SHP77 treated with DMSO at 0.1 percent for 48 hours (cell line): Measurements from ENCODE around the gene TGM2.

ENCODE experiments used
- DNase-seq: peaks from one replicate; lab custom pipeline; 2025; lab: John Stamatoyannopoulos, UW

Gene TGM2

GRCh38 chr20:38199501-38200390 lies 34.7 kb upstream of the TGM2 start:
- DNase-seq: no peak

DNA sequence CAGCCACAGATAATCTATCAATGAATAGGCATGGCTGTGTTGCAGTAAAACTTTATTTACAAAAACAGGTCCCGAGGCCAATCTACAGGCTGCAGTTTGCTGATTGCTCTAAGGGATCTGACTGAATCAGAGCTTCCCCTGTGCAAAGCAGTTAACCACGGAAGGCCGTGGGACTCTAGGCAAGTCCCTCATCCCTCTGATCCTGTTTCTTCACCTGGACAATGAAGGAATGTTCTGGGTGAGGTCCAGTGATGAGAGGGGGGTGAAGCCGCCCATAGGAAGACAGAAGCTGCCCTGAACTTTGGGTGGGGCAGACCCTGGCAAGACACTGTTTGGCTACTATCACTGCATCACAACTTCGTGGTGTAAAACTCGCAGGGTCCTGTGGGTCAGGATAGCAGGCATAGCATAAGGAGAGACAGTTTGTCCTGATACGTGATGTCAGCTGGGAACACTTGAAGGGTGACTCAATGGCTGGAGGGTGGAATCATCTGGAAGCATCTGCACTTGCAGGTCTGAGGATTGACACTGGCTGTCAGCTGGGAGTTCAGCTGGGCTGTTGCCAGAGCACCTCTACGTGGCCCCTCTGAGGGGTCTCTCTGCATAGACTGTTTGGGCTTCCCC lies 33.3 kb upstream of the TGM2 start:
- no peak for DNase-seq

DNA sequence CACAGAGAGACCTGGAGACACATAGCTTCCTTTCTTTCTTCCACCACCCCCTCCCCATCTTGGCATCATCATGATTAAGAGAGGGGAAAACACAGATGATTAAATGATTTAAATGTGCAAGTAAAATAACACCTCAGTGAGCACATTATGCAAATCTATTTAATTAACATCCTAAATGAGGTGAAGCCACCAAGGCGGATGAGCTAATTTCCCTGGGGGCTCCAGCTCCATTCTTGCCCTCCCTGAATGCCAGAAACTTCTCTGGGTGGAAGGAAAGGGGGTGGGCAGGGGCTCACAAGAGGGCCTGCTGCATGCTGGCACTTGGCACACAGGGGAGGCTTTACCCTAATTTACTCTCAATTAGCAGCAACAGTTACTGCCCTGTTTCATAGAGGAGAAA lies 32.5 kb upstream of the TGM2 start:
- DNase-seq: no peak

DNA sequence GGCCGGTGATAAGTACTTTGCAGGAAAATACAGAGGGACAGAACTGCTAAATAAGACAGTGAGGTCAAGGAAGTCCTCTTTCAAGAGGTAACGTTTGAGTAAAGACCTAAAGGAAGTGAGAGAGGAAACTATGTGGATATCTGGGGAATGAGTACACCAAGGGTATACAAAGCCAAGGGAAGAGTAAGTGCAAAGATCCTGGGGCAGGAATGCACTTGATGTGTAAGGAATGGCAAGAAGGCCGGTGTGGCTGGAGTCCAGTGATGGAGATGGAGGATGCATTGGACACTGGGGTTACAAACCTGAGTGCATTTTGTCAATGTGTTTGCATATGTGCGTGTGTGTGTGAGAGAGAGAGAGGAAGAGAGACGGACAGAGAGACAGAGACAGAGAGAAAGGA lies 32.1 kb upstream of the TGM2 start:
- DNase-seq: no peak

DNA sequence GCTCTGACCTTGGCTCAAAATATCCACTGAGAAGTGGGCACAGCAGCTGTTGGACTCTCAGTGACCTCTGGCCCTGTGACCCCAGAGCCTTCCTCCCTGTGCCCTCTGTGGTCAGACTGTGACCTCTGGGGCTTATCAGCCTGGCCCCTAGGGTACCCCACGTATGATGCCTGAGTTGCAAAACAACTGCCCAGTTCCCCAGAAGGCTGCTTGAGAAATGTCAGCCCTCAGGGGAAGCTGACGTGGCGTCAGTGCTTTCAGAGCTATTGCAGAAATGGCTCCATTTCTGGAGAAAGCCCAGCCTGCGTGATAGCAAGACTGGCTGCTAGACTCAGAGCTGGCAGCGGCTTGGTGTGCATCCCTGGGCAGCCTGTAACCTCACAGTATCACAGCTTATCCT lies 31.5 kb upstream of the TGM2 start:
- DNase-seq: no peak

DNA sequence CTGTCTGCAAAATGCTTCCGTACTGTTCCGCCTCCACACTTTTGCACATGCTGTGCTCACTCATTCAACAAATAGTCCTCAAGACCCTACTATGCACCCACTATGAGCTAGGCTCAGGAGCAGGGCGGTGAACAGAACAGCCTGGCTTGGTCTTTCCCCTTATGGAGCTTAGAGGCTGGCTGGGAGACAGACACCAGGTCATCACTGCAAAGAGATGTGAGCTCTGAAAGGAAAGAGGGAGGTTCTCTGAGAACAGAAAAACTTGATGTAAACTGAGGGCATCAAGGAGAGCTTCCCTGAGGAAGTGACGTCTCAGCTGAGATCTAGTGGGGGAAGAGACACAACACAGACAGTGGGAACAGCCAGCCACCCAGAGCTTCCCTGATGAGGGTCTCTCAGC lies 31.0 kb upstream of the TGM2 start:
- DNase-seq: no peak

- no peak for DNase-seq
Observed at GRCh38 chr20:38195521-38195920, 30.5 kb upstream of the TGM2 start.

DNA sequence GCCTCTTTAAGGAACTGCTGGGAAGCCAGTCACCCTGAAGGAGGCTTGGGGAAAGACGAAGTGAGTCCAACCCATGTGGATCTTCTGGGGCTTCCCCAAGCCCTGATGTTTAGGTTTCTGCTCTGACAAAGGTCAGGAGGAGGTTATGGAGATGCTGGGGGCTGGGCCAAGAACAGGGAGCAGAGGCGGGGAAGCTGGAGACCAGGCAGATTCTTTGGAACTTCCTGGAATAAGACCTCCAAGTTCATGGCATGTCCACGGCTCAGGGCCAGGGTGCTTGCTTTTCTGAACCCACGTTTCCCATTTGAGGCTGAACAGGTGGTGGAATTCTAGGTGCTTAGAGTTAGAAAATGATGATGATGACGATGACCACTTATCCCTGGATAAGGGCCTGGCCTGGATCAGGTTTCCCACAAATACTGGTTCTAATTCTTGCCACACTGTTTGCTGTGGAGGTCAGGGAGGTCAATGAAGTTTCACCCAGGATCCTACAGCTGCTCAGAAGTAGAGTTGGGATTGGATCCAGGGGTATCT lies 30.0 kb upstream of the TGM2 start:
- DNase-seq: no peak

DNA sequence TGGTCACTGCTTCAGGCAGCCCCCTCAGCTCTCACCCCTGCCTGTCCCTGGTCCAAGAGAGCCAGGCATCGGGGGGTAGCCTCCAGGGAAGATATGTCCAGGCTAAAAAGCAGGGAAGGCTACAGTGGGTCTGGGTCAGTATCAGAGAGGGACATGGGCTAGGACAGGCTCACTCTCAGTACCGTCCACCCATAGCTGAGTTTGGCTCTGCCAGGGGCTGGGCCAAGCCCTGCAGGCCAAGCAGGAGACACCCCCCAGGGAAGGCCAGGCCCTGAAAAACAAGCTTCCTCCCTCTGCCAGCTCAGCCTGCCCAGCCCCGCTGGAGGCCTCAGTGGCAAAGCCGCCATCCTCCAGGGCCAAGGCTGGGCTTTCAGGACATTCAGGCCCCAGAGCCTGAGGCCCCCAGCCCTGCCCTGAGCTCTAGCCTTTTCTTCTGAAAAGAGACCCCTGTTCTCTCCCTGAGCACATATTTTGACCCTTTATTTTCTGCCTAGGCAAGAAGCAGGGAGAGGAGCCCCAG lies 28.6 kb upstream of the TGM2 start:
- DNase-seq: no peak

DNA sequence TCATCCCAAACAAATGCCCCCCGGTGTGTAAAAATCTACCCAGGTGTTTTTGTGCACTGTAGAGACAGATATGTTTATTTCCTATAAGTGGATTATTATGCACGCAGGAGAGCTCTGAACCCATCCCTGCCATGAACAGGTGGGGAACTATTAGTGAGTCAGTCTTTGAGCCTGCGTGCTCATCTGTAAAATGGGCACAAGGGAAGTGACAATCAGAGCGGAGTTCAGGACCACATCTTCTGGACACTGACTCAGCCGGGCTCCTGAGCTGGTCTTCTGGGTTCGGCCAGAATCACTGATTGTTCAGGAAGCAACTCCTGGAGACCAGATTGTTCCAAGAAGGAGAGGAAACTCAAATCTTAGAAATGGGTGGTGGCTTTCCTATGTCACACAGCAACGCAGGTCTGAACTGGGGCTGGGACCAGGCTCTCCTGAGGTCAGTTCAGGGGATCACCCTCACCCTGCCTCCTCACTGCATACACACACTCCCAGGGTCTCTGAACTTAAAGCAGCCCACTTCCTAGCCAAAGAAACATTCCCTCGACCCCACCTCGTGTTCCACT lies 27.3 kb upstream of the TGM2 start:
- no peak for DNase-seq

DNA sequence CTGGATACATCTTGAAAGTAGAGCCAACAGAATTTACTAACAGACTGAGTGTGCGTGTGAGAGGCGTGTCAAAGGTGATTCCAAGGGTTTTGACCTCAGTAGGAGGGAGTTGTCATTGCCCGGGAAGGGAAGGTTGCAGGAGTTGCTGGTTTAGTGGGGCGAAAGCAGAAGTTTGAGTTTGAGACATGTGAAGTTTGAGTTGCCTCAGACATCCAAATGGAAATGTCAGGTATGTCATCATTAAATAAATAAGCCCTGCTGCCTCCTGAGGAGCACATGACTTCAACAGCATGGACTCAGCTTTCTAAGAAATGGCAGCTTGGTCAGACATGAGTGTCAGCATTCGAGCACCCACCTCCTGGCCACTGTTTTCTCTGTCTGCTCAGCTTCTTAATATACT lies 26.6 kb upstream of the TGM2 start:
- no peak for DNase-seq

GRCh38 chr20:38190936-38191371 lies 25.9 kb upstream of the TGM2 start:
- DNase-seq: no peak

DNA sequence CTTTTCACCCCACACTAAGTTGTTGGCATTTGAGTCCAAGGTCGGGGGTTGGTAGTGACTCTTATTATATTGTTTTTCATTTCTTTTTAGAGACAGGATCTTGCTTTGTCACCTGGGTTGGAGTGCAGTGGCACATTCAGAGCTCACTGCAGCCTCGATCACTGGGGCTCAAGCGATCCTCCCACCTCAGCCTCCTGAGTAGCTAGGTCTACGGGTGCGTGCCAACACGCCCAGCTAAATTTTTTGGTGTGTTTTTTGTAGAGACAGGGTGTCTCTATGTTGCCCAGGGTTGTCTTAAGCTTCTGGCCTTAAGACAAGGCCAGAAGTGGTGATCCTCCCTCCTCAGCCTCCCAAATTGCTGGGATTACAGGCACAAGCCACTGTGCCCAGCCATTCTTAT lies 25.1 kb upstream of the TGM2 start:
- no peak for DNase-seq

- no peak for DNase-seq
Observed at GRCh38 chr20:38187517-38187916, 22.4 kb upstream of the TGM2 start.

GRCh38 chr20:38186788-38187221 lies 21.7 kb upstream of the TGM2 start:
- DNase-seq: no peak

DNA sequence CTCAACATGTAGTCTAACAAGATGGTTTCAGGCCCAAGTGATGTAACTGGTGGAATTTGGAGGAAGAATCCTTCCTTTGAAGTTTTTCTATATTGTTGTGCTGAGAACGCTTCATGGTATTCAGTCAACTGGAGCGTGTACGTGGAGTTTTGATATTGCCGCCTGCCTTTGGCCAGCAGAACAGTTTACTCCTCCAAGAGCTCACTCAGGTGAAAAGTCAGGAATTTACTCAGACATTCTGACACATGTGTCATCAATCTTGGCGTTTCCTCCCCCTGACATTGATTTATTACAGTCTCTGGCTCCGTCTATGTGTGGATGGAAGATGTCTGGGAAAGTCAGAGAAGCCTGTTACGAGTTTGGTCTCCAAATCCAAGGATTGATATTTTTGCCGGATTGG lies 19.0 kb upstream of the TGM2 start:
- DNase-seq: no peak

- no peak for DNase-seq
Observed at GRCh38 chr20:38181971-38182370, 16.9 kb upstream of the TGM2 start.

DNA sequence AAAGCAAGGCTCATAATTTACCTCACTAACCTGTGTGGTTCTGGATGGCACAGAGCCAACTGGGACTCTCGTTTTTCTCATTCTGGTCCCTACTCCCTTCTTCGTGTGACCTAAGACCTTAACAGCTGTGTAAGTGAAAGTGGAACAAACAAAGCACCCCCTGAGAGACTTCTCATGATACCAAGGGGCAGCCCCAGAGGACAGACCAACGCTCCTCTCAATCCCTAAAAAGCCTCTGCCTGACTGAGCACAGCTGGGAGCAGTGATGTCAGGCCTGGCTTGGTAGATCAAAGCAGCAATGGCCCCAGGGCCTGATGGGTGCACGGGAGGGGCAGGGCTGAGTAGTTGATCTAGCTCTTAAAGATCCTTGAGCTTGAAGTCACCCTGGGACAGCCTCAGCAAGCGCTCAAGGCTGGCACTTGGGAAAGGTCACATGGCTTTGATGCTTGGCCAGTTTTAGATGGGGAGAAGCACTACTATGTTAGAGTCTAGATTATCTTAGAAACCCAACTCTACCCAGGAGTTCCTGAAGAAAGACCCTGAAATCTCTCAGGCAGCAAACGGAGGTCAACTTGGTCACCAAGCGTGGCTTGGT lies 16.2 kb upstream of the TGM2 start:
- DNase-seq: no peak

- no peak for DNase-seq
Observed at GRCh38 chr20:38180781-38181180, 15.7 kb upstream of the TGM2 start.

DNA sequence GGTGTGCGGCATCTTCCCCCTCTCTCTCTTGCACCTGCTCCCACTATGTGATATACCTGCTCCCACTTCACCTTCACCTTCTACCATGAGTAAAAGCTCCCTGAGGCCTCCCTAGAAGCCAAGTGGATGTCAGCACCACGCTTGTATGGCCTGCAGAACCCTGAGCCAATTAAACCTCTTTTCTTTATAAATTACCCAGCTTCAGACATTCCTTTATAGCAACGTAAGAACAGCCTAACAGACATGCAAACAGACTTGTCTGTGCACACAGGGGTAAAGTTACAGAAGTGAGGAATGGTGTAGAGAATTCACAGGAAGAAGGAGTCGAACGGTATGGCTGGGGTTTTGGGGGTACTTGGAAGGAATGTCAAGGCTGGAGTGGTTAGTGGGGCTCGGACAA lies 14.8 kb upstream of the TGM2 start:
- no peak for DNase-seq

DNA sequence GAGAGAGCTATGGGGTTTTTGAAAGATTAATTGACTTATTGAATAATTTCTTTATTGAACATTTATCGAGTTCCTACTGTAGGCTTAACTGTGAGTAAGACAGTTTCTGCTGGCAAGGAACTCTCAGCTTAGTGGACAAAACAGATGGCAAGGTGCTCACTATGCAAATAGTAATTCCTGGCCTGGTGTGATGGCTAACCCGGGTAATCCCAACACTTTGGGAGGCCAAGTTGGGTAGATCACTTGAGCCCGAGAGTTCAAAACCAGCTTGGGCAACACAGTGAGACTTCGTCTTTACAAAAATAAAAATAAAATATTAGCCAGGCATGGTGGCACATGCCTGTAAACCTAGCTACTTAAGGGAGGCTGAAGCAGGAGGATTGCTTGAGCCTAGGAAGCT lies 13.5 kb upstream of the TGM2 start:
- DNase-seq: no peak

GRCh38 chr20:38178065-38178491 lies 13.0 kb upstream of the TGM2 start:
- DNase-seq: no peak
